PFSK-1 (cell line): ENCODE results near the gene SYNDIG1.

Experiments used
- FOXP2 ChIP-seq: optimal IDR thresholded peaks from 2 replicates; pipeline ENCODE3; 2011; ENCODE audit warnings: borderline replicate concordance, control low read depth, inconsistent platforms; ENCODE audit not compliant: insufficient read depth; ENCODE audit errors: extremely low read length, extremely low read depth
- POLR2AphosphoS5 ChIP-seq: IDR thresholded peaks from 2 replicates; pipeline ENCODE4 v1.6.1; 2012; ENCODE audit warnings: low read depth, mild to moderate bottlenecking, control low read depth, low read length, moderate library complexity
- SIN3A ChIP-seq: IDR thresholded peaks from 2 replicates; pipeline ENCODE4 v1.6.1; 2012; ENCODE audit warnings: mild to moderate bottlenecking, low read length, moderate library complexity, borderline replicate concordance; ENCODE audit not compliant: insufficient read depth
- TAF1 ChIP-seq: IDR thresholded peaks from 2 replicates; pipeline ENCODE4 v1.6.1; 2012; ENCODE audit warnings: low read length, control low read depth, borderline replicate concordance; ENCODE audit not compliant: insufficient read depth
- TF ChIP-seq, protein P1 (sequence below), 2 experiments: IDR thresholded peaks; 2 replicates each; pipeline versions ENCODE4 v1.6.1 to v1.8.0; 2011 to 2012; ENCODE audit warnings: low read depth in 2 of 2, low read length in 2 of 2, control low read depth in 1 of 2, inconsistent platforms in 1 of 2, mild to moderate bottlenecking in 1 of 2, moderate library complexity in 1 of 2; ENCODE audit not compliant: insufficient read depth in 1 of 2

SYNDIG1 gene

GRCh38 chr20:24704899-24705298, 235.5 kb downstream of the SYNDIG1 start:
- TF ChIP-seq POLR2AphosphoS5, result no peak
- TF ChIP-seq FOXP2, result no peak
- no peak for TF ChIP-seq SIN3A
- TF ChIP-seq, protein P1, sequence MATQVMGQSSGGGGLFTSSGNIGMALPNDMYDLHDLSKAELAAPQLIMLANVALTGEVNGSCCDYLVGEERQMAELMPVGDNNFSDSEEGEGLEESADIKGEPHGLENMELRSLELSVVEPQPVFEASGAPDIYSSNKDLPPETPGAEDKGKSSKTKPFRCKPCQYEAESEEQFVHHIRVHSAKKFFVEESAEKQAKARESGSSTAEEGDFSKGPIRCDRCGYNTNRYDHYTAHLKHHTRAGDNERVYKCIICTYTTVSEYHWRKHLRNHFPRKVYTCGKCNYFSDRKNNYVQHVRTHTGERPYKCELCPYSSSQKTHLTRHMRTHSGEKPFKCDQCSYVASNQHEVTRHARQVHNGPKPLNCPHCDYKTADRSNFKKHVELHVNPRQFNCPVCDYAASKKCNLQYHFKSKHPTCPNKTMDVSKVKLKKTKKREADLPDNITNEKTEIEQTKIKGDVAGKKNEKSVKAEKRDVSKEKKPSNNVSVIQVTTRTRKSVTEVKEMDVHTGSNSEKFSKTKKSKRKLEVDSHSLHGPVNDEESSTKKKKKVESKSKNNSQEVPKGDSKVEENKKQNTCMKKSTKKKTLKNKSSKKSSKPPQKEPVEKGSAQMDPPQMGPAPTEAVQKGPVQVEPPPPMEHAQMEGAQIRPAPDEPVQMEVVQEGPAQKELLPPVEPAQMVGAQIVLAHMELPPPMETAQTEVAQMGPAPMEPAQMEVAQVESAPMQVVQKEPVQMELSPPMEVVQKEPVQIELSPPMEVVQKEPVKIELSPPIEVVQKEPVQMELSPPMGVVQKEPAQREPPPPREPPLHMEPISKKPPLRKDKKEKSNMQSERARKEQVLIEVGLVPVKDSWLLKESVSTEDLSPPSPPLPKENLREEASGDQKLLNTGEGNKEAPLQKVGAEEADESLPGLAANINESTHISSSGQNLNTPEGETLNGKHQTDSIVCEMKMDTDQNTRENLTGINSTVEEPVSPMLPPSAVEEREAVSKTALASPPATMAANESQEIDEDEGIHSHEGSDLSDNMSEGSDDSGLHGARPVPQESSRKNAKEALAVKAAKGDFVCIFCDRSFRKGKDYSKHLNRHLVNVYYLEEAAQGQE (IDR thresholded peaks at IDR 0.05; ENCODE audit: insufficient read depth in 1 of 2, low read depth in 2 of 2, low read length in 2 of 2), result no peak
- TF ChIP-seq TAF1, result no peak

DNA sequence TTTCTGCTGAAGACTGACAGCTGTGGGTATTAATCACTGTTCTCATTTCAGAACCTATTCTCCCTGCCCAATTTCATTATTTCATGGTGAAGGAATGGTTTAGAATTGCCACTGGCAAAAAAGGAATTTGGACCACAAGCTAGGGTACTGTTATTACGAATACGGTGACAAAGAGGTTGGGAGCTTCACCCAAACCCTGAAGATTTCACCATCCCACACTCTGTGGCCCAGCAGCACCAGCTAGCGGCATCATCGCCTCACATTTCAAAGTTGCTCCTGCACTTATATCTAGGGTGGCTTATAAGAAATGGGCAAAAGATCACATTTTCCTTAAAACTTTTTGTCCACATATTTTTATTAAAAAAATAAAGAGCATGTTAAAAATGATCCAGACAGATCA, 236.1 kb downstream of the SYNDIG1 start:
- no peak for TF ChIP-seq TAF1
- no peak for TF ChIP-seq SIN3A
- TF ChIP-seq, protein P1 (IDR thresholded peaks at IDR 0.05; ENCODE audit: insufficient read depth in 1 of 2, low read depth in 2 of 2, low read length in 2 of 2), result no peak
- TF ChIP-seq POLR2AphosphoS5, result no peak
- TF ChIP-seq FOXP2, result no peak

GRCh38 chr20:24708411-24709295, 239.2 kb downstream of the SYNDIG1 start:
- TF ChIP-seq SIN3A, result no peak
- no peak for TF ChIP-seq FOXP2
